HS-27A (cell line): ENCODE data around the gene TSR1.

Source experiments
- DNase-seq: peaks from one replicate; pipeline ENCODE4 v3.0.0-alpha.2; 2012; ENCODE audit warnings: low read depth, missing footprints

The TSR1 gene

GRCh38 chr17:2369039-2369438 lies 32.8 kb upstream of the TSR1 start:
- DNase-seq = no peak

- DNase-seq = no peak
These were observed 32.1 kb upstream of the TSR1 start for GRCh38 chr17:2368359-2368758.

- no peak for DNase-seq
These were observed 30.7 kb upstream of the TSR1 start for GRCh38 chr17:2366747-2367494.

- DNase-seq = no peak
These were observed 28.9 kb upstream of the TSR1 start for GRCh38 chr17:2365132-2365531.

GRCh38 chr17:2364763-2365116 lies 28.5 kb upstream of the TSR1 start:
- DNase-seq = no peak

- DNase-seq = no peak
These were observed 27.9 kb upstream of the TSR1 start for GRCh38 chr17:2363851-2364762.

- no peak for DNase-seq
These were observed 27.1 kb upstream of the TSR1 start for GRCh38 chr17:2363318-2363717.

GRCh38 chr17:2362881-2363280 lies 26.6 kb upstream of the TSR1 start:
- no peak for DNase-seq

GRCh38 chr17:2362416-2362815 lies 26.2 kb upstream of the TSR1 start:
- no peak for DNase-seq

- DNase-seq = no peak
These were observed 25.8 kb upstream of the TSR1 start for GRCh38 chr17:2362016-2362415.

- no peak for DNase-seq
These were observed 24.9 kb upstream of the TSR1 start for GRCh38 chr17:2361010-2361760.

- no peak for DNase-seq
These were observed 21.7 kb upstream of the TSR1 start for GRCh38 chr17:2357931-2358434.

- no peak for DNase-seq
These were observed 21.0 kb upstream of the TSR1 start for GRCh38 chr17:2357237-2357636.

GRCh38 chr17:2354311-2354710 lies 18.1 kb upstream of the TSR1 start:
- no peak for DNase-seq

- DNase-seq = no peak
These were observed 15.0 kb upstream of the TSR1 start for GRCh38 chr17:2351269-2351668.

GRCh38 chr17:2347805-2348685 lies 11.8 kb upstream of the TSR1 start:
- no peak for DNase-seq

GRCh38 chr17:2346475-2346874 lies 10.2 kb upstream of the TSR1 start:
- no peak for DNase-seq

- DNase-seq = no peak
These were observed 8.3 kb upstream of the TSR1 start for GRCh38 chr17:2344528-2344927.

- DNase-seq = no peak
These were observed 7.2 kb upstream of the TSR1 start for GRCh38 chr17:2343421-2343820.

GRCh38 chr17:2338315-2338657 lies 2.0 kb upstream of the TSR1 start:
- DNase-seq = no peak

GRCh38 chr17:2337544-2338314 lies 1.5 kb upstream of the TSR1 start:
- DNase-seq = no peak
